CD4-positive, alpha-beta T cell treated with Interleukin-4 for 4 hours (primary cell): Measurements from ENCODE around the gene KRT2.

ENCODE experiments used
- DNase-seq: peaks from one replicate; pipeline ENCODE4 v3.0.0-alpha.2; 2020

Gene KRT2

DNA sequence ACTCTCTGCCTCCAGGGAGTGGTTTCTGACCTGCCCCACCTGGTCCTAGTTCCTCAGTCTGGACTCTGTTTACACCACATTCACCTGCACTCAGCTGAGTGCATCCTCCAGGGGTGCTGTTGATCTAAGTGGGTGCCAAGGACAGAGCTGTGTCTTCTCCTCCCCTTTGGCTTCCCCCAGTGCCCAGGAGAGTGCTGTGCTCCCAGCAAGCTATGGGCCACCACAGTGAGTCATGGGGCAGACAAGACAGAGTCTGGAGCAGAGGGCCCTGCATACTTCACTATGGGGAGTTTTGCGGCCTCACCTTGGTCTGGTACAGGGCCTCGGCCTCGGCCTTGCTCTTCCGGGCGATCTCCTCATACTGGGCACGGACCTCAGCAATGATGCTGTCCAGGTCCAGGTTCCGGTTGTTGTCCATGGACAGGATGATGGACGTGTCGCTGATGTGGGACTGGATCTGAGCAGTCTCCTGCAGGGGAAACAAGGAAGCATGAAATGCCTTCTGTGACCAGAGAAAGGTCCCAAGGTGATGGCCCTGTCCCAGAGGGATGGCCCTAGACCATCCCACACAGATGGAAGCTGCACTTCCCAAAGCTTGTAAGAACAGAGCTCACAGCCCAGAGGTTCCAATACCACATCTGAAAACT, 38.5 kb downstream of the KRT2 start:
- no peak for DNase-seq

GRCh38 chr12:52612431-52613383, 39.3 kb downstream of the KRT2 start:
- no peak for DNase-seq

DNA sequence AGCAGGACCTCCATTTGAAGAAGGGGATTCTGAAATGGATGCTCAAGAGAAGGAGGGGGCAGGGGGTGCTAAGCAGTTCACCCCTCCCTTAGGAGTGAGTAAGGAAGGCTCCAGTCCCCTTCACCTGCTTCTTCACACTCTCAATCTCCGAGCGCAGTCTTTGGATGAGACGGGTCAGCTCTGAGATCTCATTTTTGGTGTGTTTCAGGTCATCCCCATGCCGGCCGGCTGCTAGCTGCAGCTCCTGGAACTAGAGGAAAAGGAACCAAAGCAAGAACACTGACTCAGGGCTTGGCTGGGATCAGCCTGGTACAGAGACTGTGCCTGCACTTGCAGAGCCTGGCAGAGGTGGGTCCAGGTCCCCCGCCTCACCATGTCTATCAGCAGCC, 40.9 kb downstream of the KRT2 start:
- no peak for DNase-seq

DNA sequence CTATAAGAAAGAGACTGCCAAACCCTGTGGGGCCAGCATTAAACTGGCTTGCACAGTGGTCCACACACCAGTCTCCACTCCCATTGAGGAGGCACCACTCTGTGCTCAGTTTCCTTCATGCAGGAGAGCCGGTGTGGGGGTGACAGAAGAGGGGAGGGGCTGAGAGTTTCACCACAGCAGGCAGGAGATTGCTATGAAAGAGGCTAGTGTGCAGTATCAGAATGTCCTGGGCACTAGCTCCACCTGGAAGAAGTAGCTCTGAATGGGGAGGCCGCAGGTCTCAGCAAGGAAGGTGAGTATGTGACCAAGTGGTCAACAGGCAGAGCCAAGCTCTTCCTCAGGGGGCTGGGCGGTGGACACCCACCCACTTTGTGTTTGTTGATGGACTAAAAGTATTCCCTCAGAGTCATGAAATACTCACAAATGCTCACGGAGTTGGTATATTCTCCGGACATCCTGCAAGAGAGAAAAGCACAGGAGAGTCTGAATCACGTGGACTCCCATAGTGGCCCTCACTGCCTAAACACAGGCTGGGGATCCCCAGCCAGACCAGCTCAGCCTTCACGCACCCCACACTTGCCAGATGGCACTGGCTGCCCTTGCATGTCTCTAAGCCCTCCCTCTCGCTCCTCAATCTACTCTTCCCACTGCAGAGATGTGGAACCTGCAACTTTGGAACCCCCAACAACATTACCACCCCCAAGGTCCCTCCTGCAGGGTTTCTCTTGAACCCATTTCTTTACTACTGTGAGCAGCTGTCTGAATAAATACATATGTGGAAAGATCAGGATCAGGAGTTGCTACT, 43.0 kb downstream of the KRT2 start:
- no peak for DNase-seq

- no peak for DNase-seq
Measured at GRCh38 chr12:52608161-52608560, 43.9 kb downstream of the KRT2 start.

GRCh38 chr12:52607314-52607713, 44.7 kb downstream of the KRT2 start:
- DNase-seq: no peak

DNA sequence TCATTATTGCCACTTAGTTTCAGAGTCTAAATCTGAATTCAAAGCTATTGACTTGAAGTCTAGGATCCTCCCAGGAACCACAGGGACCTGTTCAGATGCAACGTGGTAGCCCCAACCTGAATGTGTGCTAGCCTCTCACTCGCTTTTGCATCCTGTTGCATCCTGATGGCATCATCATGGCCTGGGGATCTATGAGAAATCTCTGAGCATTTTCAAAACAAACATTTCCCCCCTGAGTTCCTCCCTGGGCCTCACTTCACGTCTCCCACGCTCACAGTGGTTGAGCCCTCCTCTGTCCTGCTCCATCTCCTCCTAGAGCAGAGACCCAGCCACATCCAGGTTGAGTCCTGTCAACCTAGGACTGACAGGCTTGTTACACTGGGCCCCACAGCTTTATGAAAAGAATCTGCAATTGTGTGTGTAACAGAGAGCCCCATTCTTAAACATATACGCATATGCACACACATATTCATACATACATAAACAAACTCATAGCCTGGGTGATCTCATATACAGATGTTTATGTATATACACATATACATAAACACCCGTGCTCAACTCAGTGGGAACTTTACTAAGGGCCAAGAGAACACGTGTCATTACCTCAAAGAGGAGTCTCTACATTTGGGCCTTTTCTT, 45.3 kb downstream of the KRT2 start:
- no peak for DNase-seq

- DNase-seq: no peak
Measured at GRCh38 chr12:52606096-52606495, 45.9 kb downstream of the KRT2 start.

DNA sequence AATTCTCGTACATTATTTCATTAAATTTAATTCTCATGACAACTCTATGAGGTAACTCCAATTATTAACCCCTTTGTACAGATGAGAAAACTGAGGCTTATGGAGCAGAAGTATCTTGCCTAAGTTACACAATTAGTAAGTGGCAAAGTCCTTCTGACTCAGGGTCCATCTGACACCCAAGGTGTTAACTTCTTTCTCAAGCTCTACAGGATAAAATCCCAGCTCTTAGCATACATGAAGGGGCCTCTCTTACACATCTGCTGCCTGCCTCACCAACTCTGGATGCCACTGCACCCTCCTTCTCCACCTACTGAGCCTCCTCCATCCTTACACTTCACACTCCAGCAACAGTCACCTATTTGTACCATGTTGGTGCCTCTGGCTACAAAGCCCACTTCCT, 46.5 kb downstream of the KRT2 start:
- no peak for DNase-seq

GRCh38 chr12:52604859-52605258, 47.2 kb downstream of the KRT2 start:
- no peak for DNase-seq

GRCh38 chr12:52603314-52603713, 48.7 kb downstream of the KRT2 start:
- DNase-seq: peak; percentile 8

GRCh38 chr12:52602552-52602951, 49.5 kb downstream of the KRT2 start:
- DNase-seq: no peak

DNA sequence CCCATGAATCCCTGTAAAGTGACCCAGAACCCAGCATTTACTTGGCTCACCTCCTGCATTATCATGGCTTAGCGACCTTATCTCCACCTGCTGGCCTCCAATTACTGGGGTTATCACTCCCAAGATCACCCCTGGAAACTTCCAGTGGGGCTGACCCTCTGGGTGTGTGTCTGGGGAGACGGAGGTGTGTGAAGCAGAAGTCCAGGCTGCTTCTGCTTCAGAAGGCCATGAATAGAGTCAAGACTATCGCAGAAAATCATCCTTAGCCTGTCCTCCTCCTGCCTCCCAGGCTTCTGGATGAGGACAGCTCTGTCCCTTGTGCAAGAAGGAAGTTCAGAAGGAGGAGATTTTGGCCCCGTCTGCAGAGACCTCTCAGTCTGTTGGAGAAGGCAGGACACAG, 50.3 kb downstream of the KRT2 start:
- DNase-seq: no peak

DNA sequence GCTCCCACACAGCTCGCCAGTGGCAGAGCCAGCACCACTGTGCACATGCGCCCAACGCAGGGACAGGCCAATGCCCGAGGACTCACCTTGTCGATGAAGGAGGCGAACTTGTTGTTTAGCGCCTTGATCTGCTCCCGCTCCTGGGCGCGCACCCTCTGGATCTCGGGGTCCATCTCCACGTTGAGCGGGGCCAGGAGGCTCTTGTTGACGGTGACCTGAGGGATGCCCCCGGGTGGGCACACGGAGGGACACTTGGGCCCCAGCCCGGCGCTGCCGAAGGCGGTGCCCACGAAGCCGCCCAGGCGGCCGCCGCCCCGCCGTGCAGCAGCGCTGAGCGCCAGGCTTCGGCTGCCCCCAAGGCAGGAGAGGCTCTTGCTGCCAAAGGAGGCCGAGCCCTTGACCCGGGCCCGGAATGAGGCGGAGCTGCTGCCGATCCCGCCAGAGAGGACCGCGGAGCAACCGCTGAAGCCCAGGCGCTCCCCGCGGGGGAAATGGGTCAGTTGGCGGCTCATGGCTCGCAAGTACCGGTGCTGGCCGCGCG, 51.0 kb downstream of the KRT2 start, which contains the start of gene KRT72:
KRT72 (minus strand) TSS at position 523 of the 541 bp plus-strand sequence; CDS start at position 512, 11 bp downstream.
- no peak for DNase-seq

DNA sequence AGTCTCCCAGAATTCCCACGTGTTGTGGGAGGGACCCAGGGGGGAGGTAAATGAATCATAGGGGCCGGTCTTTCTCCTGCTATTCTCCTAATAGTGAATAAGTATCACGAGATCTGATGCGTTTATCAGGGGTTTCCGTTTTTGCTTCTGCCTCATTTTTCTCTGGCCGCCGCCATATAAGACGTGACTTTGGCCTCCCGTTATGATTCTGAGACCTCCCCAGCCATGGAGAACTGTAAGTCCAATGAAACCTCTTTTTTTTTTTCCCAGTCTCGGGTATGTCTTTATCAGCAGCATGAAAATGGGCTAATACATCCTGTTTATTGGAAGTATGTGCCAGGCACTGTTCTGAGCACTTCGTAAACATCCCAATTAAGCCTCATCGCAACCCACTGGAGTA, 51.5 kb downstream of the KRT2 start:
- no peak for DNase-seq

DNA sequence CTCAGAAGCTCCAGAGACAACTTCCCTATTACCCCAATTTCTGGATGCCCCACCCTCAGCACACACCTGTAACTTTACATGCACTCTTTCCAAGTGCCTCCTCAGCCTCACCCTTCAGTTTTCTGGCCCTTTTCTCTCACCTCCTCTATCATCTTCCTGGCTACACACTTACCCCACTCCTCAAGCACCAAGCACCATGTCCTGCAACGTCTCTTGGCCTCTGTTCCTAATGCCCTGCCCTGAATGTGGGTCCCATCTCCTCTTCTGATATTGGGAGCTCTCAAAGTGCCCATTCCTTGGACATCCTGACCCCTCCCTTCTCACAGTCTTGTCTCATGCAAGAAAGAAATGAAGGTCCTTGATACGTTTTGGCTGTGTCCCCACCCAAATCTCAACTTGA, 51.9 kb downstream of the KRT2 start:
- DNase-seq: no peak

GRCh38 chr12:52598966-52599365, 53.0 kb downstream of the KRT2 start:
- DNase-seq: no peak
